GM18867 (cell line): ENCODE measurements around the gene GATAD2A.

Experiments
- ATAC-seq: cut with Tn5 transposase; IDR thresholded peaks from one replicate; pipeline ENCODE4 v1.9.1; 2021; ENCODE audit warnings: mild to moderate bottlenecking, moderate library complexity; ENCODE audit not compliant: unreplicated experiment

The GATAD2A gene

DNA sequence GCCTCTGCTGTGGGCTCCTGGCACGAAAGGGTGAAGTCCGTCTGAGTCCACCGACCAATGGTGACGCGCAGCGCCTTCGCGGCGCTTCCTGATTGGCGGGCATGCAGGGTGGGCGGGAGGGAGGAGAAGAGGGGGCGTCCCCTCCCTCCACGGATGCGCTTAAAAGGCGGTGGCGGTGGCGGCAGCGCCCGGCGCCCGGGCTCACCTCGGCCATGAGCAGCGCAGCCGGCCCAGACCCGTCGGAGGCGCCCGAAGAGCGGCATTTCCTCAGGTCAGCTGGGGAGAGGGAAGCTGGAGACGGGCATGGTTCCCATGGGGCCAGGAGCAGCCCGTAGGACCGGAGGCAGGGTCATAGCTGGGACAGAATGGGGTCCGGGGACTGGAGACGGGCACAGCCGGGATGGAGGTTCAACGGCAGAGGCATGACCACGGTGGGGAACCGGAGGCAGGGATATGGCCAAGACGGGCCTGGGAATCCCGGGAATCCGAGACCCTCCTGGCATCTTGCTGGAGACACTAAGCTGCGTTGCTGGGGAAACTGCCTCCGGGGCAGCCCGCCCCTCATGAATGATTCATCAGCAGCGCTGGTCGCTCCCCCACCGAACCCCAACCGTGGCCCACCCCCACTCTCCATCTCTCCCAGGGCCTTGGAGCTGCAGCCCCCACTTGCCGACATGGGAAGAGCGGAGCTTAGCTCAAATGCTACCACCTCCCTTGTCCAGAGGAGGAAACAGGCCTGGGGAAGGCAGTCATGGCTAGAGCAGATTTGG, 123.4 kb downstream of the GATAD2A start, which contains the start of gene YJEFN3:
Gene YJEFN3, plus strand, starts transcription at position 191 of the 770 bp plus-strand sequence. Its CDS starts 22 bp downstream, at position 213.
- ATAC-seq, result no peak

GRCh38 chr19:19529783-19530422, 124.4 kb downstream of the GATAD2A start:
- no peak for ATAC-seq

DNA sequence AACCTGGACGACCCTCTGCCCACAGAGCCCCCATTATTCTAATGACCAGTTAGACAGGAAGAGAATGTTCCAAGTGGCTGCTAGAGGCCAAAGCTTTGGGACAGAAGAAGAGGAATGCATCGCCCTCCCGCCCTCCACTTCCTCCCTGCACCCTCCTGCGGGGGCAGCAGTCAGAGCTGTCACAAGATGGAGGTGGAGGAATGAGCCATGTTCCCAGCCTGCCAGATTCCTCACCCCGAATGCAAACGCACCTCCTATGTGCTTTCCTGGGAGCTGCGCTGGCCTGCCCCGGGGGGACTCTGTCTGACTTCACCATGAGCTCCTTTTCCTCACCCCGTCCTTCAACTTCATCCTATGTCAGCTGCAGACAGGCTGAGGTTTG, 124.9 kb downstream of the GATAD2A start:
- ATAC-seq, result no peak

DNA sequence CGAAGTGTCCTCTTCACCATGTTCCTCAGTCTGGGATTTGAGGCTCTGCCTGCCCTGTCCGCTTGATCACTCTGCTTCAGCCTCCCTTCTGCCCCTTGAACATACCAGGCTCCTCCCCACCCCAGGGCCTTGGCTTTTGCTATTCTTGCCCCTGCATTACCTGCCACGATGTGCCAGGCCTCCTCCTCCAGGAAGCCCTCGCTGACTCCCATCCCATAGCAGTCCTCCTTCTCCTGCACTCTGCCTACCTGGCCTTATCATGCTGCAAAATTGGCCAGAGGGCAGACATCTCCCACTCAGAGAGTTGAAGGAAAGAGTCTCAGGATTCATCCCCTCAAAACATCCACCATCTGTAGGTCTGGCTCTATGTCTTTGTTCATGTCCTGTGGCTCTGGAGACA, 125.4 kb downstream of the GATAD2A start:
- no peak for ATAC-seq

- ATAC-seq, result peak; percentile 52
Measured at GRCh38 chr19:19531951-19532805, 126.7 kb downstream of the GATAD2A start.

DNA sequence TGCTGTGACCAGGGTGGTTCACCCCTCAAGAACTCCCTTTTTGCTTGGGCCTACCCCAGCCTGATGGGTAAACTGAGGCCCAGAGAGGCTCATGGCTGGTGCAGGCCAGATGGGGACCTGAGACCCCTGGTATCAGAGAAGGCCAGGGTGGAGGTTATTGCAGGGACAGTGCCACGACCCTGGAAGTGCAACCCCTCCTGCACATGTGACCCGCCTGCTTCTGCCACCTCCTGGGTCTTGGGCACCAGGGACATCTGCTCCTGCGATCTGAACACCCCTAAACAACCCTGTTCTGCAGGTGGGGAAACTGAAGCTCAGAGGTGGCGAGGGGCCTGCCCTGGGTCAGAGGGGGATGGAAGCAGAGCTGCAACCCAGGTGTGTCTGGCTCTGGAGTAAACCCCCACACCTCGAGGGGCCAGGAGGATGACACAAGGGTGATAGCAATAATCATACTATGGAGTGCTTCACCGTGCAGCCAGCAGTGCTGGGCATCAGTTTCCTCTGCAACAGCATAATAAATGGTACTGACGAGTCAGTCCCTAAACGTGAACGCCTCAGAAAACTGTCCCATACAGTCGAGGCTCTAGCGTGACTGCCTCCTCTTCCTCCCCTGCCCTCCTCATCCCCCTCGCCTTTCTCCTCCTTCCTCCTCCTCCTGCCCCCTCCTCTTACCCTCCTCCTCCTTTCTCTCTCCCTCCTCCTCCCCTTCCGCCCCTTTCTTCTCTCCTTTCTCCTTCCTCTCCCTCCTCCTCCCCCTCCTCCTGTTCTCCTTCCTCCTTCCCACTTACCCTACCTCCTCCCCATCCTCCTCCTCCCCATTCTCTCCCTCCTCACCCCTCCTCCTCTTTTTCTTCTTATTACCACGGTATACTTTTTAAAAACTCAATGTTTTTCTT, 127.6 kb downstream of the GATAD2A start:
- no peak for ATAC-seq

DNA sequence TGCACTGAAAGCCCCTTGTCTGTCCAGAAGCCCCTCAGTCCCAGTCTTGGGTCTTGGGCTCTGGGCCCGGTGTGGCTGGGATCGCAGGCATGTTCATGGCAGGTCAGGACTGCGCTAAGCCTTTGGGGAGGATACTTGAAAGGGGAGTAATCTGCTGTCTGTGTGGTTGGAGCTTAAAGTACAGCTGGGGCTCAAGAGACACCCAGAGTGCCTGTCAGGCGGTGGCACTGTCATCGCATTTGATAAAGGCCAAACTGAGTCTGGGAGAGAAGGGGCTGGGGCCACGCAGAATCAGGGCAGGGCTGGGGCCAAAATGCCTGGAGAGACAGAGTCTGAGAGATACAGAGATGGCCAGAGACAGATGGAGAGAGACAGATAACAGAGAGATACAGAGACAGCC, 128.4 kb downstream of the GATAD2A start:
- no peak for ATAC-seq

DNA sequence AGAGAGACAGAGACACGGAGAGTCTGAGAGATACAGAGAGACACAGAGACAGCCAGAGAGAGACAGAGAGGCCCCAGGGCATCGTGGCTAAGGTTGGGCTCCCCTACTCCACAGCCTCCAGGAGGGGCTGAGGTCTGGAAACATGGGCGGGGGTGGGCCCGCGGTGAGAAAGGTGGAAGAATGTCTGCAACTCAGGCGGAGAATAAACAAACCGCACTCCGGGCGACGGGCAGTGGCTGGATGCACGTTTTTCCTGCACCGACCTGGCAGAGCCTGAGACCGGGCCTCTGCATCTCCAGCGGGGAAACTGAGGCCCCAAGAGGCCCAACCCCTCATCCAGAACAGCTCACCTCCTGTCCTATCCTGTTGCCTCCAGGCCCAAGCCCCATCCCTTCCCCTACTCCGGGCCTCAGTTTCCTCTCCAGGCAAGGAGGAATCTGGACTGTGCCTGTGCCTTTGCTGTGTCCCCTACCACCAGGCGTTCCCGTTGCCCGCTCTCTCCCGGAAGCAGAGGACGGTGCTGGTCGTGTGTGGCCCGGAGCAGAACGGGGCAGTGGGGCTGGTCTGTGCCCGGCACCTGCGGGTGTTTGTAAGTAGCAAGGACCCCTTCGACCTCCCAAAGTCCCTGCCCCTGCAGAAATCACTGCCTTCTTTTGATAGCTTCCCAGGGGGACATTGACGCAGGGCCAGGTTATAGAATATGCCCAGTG, 129.2 kb downstream of the GATAD2A start:
- no peak for ATAC-seq

DNA sequence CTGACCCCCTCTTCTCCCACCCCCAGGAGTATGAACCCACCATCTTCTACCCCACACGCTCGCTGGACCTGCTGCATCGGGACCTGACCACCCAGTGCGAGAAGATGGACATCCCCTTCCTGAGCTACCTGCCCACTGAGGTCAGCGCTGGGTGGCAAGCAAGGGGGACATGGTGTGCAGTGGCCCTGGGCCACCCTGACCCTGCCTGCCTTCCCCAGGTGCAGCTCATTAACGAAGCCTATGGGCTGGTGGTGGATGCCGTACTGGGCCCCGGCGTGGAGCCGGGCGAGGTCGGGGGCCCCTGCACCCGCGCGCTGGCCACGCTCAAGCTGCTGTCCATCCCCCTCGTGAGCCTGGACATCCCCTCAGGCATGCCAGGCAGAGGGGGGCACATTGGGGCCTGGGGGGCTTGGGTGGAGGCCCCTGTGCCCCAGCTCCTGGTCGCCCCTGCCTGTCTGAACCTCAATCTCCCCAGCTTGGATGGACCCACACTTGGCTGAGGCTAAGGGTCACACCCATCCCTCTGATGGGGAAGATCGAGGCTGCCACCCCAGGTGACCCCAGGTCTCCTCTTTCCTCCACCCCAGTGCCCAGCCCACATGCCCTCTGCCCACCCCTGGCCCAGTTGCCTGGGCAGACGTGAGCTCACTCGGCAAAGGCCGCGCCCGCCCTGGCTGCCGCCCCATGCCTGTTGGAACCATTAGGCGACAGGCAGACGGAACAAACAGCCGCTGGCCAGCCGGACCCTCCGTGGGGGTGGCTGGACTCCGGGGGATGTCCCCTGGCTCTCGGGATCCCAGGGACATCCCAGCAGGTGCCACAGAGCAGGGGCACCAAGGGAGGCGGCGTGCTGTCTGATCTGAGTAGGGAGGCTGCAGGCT, 130.1 kb downstream of the GATAD2A start:
- no peak for ATAC-seq

- no peak for ATAC-seq
Measured at GRCh38 chr19:19537075-19538048, 131.9 kb downstream of the GATAD2A start.

- no peak for ATAC-seq
Measured at GRCh38 chr19:19538061-19538784, 132.7 kb downstream of the GATAD2A start, which contains the start of gene CILP2. Gene CILP2, plus strand, starts transcription at chr19:19538265. Its CDS starts 85 bp downstream, at chr19:19538350.

- no peak for ATAC-seq
Measured at GRCh38 chr19:19538785-19539166, 133.3 kb downstream of the GATAD2A start.

GRCh38 chr19:19539698-19540063, 134.2 kb downstream of the GATAD2A start:
- ATAC-seq, result no peak

- no peak for ATAC-seq
Measured at GRCh38 chr19:19540064-19540714, 134.7 kb downstream of the GATAD2A start.

DNA sequence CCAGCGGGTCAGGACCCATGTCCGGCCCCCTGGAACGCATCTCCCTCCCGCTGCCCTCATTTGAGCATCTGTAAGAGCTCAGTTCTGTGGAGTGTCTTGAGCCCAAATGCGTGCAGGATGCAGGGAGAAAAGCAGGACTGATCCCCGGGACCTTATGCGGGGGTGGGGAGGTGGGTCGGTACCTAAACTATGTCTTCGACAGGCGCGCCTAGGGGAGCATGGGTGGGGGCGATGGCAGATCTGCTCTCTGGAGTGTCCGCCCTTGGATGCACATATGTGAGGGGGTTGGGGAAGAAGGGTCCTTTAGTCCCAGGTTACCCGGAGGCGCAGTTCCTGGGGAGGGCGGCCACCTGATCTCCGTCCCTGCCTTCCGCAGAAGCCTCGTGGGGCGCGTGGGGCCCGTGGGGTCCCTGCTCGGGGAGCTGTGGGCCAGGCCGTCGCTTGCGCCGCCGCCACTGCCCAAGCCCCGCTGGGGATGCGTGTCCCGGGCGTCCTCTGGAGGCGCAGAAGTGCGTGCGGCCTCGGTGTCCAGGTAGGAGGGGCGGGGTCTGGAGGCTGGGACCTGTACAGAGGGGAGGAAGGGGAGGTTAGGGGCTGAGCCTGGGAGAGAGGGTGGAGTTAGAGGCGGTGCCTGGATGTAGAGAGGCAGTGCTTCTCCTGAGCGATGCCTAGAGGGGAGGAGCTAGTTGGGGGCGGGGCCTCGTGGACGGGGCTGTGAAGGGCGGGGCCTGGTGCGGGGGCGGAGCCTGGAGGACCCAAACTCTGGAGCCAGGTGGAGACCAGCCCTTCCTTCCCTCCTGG, 135.4 kb downstream of the GATAD2A start:
- peak; percentile 62 for ATAC-seq

DNA sequence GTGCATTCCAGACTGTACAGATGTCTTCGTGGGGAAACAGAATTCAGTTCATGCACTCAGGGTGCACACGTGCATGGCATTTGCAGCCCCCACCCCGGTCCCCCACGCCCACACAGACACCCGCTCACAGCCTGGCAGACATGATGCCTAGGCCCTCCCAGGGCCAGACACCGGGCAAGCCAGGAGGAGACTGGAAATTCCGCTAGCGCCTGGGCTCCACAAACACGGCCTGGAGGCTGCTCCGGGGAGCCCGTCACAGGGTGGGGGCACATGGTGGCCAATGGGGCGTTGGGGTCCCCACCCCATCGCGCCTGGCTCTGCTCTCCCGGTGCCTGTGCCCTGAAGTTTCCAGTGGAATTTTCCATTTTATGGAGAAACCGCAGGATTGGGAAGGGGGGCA, 136.1 kb downstream of the GATAD2A start:
- ATAC-seq, result no peak
